ENCODE measurements around the gene POLR2L. TPM values are rescaled to one million over a fixed set of nuclear protein-coding genes. Genes with fewer than 3 reads are reported as not detected.

POLR2L gene
- total RNA-seq, 1 donor from 2014 or later = 53.8 TPM

GRCh38 chr11:832529-833113 lies 9.7 kb downstream of the POLR2L start, which contains the start of gene CD151:
TSS of gene CD151 (plus strand) at chr11:832952. CDS start at chr11:836070, 3,118 bp downstream.
- Histone ChIP-seq H3K27me3 (no peaks in the 10 kb centered on the region), H3K36me3 (peaks cover 0 to 18% of the 10 kb centered on the region in 2 donors), H3K4me3 (peak within 1 kb of the TSS; percentile 66 to 94), H3K9me3 (no peaks in the 10 kb centered on the region), H3K4me1 (peaks cover 84% of the 10 kb centered on the region), H3K27ac (peak within 1 kb of the TSS; percentile 88)
- DNase-seq (ENCODE audit: extremely low spot score in 2 of 2) = no peak
- intact Hi-C loops (cut with DNase I) = no loop called here
- TF ChIP-seq, protein P1, sequence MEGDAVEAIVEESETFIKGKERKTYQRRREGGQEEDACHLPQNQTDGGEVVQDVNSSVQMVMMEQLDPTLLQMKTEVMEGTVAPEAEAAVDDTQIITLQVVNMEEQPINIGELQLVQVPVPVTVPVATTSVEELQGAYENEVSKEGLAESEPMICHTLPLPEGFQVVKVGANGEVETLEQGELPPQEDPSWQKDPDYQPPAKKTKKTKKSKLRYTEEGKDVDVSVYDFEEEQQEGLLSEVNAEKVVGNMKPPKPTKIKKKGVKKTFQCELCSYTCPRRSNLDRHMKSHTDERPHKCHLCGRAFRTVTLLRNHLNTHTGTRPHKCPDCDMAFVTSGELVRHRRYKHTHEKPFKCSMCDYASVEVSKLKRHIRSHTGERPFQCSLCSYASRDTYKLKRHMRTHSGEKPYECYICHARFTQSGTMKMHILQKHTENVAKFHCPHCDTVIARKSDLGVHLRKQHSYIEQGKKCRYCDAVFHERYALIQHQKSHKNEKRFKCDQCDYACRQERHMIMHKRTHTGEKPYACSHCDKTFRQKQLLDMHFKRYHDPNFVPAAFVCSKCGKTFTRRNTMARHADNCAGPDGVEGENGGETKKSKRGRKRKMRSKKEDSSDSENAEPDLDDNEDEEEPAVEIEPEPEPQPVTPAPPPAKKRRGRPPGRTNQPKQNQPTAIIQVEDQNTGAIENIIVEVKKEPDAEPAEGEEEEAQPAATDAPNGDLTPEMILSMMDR (IDR thresholded peaks at IDR 0.05) = no peak
- no peak for TF ChIP-seq POLR2A (IDR thresholded peaks at IDR 0.05)
- no peak for TF ChIP-seq POLR2AphosphoS5 (IDR thresholded peaks at IDR 0.05; ENCODE audit: insufficient read depth in 1 of 2, low read depth in 1 of 2)

GRCh38 chr11:831961-832528 lies 10.3 kb downstream of the POLR2L start:
- H3K27me3 ChIP-seq = no peaks in the 10 kb centered on the region
- intact Hi-C loops (cut with DNase I) = no loop called here
- H3K27ac ChIP-seq = peak overlapping the region; percentile 88
- no peaks in the 10 kb centered on the region for H3K9me3 ChIP-seq
- H3K4me3 ChIP-seq = peak overlapping the region; percentile 66 to 94
- no peak for TF ChIP-seq POLR2AphosphoS5 (IDR thresholded peaks at IDR 0.05; ENCODE audit: insufficient read depth in 1 of 2, low read depth in 1 of 2)
- TF ChIP-seq, protein P1 (IDR thresholded peaks at IDR 0.05) = no peak
- H3K4me1 ChIP-seq = peaks cover 82% of the 10 kb centered on the region
- H3K36me3 ChIP-seq = peaks cover 0 to 12% of the 10 kb centered on the region in 2 donors
- no peak for DNase-seq (ENCODE audit: extremely low spot score in 2 of 2)

DNA sequence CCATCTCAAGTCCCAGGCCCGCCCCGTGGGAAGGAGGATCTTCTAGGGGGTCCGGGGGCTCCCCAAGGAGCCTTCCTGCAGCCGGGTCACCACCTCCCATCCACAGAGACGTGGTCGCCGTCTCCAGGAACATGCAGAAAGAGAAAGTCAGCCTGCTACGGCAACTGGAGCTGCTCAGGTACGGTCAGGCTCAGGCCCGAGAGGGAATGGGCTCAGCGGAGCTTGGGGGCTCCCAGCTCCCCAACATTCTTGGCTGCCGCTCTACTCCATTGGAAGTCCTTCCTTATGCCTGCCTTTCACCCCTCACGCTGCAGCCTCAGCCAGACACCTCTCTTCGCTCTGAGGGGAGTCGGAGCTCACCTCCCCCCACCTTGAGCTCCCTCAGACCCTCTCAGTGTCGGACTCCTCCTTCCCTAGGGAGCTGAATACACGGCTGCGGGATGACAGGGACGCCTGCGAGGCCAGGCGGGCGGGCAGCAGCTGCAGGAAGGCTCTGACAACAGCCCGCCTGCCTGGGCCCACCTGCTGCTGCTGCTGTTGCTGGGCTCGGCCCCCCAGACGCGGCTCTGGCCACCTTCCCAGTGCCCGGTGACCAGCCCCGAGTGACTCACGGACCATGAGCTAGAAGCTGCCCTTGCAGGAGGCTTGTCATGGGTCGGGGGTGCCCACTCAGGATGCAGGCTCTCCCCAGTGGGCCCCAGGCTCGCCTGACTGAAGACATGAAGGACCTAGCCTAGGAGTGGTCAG lies 11.0 kb downstream of the POLR2L start:
- Histone ChIP-seq H3K36me3 (peaks cover 0 to 5% of the 10 kb centered on the region in 2 donors), H3K4me1 (peaks cover 87% of the 10 kb centered on the region), H3K4me3 (peak overlapping the region; percentile 38 to 42), H3K9me3 (no peaks in the 10 kb centered on the region), H3K27me3 (no peaks in the 10 kb centered on the region), H3K27ac (no peak overlapping the region)
- no peak for DNase-seq (ENCODE audit: extremely low spot score in 2 of 2)
- intact Hi-C loops (cut with DNase I) = no loop called here
- TF ChIP-seq POLR2AphosphoS5 (IDR thresholded peaks at IDR 0.05; ENCODE audit: insufficient read depth in 1 of 2, low read depth in 1 of 2) (no peak), POLR2A (IDR thresholded peaks at IDR 0.05) (no peak)
- TF ChIP-seq, protein P1 (IDR thresholded peaks at IDR 0.05) = no peak

DNA sequence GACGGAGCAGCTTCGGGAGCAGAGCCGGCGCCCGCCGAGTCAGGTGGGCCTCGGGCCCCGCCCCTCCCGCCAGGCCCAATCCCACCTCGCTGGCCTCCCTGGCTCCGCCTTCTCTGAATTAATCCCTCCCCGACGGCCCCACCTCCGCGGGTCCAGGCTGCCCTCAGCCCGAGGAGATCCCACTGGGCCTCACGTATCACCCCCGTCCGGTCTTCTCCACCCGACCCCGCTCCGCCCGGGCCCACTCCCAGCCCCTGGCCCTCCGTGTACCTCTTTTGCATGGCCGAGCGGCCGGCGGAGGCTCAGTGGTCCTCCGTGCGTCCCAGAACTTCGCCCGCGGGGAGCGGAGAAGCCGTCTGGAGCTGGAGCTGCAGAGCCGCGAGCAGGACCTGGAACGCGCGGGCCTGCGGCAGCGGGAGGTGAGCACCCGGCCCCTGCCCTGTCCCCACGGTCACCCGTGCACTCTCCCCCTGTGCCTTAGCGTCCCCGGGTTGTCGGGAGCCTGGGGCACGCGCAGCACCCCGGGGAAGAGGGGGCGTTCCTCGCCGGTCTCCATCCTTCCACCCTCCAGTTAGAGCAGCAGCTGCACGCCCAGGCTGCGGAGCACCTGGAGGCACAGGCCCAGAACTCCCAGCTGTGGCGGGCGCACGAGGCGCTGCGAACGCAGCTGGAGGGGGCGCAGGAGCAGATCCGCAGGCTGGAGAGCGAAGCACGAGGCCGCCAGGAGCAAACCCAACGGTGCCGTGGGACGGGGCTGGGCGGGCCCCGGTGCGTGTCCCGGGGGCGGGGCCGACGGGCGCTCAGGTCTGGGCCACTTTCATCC lies 11.8 kb downstream of the POLR2L start:
- TF ChIP-seq, protein P1 (IDR thresholded peaks at IDR 0.05) = no peak
- TF ChIP-seq POLR2A (IDR thresholded peaks at IDR 0.05) (no peak), POLR2AphosphoS5 (IDR thresholded peaks at IDR 0.05; ENCODE audit: insufficient read depth in 1 of 2, low read depth in 1 of 2) (no peak)
- Histone ChIP-seq H3K27ac (no peak overlapping the region), H3K27me3 (no peaks in the 10 kb centered on the region), H3K4me3 (peak overlapping the region; percentile 38 to 42), H3K4me1 (peaks cover 84% of the 10 kb centered on the region), H3K36me3 (no peaks in the 10 kb centered on the region), H3K9me3 (no peaks in the 10 kb centered on the region)
- intact Hi-C loops (cut with DNase I) = no loop called here
- DNase-seq (ENCODE audit: extremely low spot score in 2 of 2) = no peak
